ENCODE results near the gene ZNF248. TPM values are rescaled to one million over a fixed set of nuclear protein-coding genes. Genes with fewer than 3 reads are reported as not detected.

Gene ZNF248
- total RNA-seq, 4 donors from 2014 or later = 3.3 to 13.0 (median 4.0) TPM

- Histone ChIP-seq H3K9me3 (peaks cover 0 to 62% (median 8%) of the 10 kb centered on the region in 3 donors), H3K4me3 (no peak overlapping the region), H3K4me1 (no peaks in the 10 kb centered on the region), H3K27me3 (no peaks in the 10 kb centered on the region), H3K27ac (no peak overlapping the region), H3K36me3 (peaks cover 0 to 5% (median 0%) of the 10 kb centered on the region in 3 donors)
- intact Hi-C loops (cut with DNase I) = no loop called here
- no peak for DNase-seq
- TF ChIP-seq, protein P1, sequence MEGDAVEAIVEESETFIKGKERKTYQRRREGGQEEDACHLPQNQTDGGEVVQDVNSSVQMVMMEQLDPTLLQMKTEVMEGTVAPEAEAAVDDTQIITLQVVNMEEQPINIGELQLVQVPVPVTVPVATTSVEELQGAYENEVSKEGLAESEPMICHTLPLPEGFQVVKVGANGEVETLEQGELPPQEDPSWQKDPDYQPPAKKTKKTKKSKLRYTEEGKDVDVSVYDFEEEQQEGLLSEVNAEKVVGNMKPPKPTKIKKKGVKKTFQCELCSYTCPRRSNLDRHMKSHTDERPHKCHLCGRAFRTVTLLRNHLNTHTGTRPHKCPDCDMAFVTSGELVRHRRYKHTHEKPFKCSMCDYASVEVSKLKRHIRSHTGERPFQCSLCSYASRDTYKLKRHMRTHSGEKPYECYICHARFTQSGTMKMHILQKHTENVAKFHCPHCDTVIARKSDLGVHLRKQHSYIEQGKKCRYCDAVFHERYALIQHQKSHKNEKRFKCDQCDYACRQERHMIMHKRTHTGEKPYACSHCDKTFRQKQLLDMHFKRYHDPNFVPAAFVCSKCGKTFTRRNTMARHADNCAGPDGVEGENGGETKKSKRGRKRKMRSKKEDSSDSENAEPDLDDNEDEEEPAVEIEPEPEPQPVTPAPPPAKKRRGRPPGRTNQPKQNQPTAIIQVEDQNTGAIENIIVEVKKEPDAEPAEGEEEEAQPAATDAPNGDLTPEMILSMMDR (IDR thresholded peaks at IDR 0.05) = no peak
- no peak for TF ChIP-seq POLR2A (IDR thresholded peaks at IDR 0.05)
- 56 to 70% methylated on average over 1 of the region's 1 CpG for WGBS, 2 donors
Observed at GRCh38 chr10:37765216-37765615, 92.2 kb downstream of the ZNF248 start.

DNA sequence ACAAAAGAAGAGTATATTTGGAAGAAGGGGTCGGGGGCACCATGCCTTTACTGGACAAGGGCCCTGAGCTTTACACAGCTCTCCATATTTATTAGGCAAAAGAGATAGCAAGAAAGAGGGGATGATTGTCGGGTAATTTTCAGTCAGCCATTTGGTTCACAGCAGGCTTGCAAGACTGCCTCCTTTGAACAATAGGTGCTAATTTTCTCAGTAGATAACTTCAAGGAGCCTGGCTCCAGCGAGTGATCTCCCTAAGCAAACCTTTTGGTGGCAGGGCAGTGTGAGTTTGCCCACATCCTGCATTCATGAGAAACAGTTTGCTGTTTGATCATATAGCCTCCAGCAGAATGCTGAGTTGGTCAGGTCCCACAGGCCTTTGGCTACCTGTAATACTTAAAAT lies 94.3 kb downstream of the ZNF248 start:
- no peak overlapping the region for H3K4me3 ChIP-seq
- H3K4me1 ChIP-seq = no peaks in the 10 kb centered on the region
- H3K9me3 ChIP-seq = peaks cover 0 to 70% (median 8%) of the 10 kb centered on the region in 3 donors
- intact Hi-C loops (cut with DNase I) = no loop called here
- no peaks in the 10 kb centered on the region for H3K27me3 ChIP-seq
- DNase-seq = no peak
- no peak overlapping the region for H3K27ac ChIP-seq
- peaks cover 0 to 5% (median 0%) of the 10 kb centered on the region in 3 donors for H3K36me3 ChIP-seq
- 46 to 49% methylated on average over 3 of the region's 3 CpGs for WGBS, 2 donors
- no peak for TF ChIP-seq POLR2A (IDR thresholded peaks at IDR 0.05)

DNA sequence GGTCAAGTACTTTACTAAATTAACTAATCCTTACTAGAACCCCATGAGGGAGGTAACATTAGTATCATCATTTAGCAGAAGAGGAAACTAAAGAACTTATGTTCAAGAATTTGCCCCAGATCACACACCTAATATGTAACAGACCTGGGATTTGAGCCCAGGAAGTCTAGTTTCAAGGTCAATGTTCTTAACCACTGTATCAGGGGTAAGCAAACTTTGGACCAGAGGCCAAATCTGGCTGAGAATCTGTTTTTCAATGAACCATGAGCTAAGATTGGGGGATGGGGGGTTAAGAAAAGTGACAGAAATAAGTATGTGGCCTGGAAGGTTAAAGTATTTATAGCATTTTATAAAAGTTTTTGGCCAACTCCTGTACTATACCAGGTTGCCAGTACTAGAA lies 95.1 kb downstream of the ZNF248 start:
- intact Hi-C loops (cut with DNase I) = no loop called here
- TF ChIP-seq, protein P1 (IDR thresholded peaks at IDR 0.05) = no peak
- TF ChIP-seq POLR2A (IDR thresholded peaks at IDR 0.05) = no peak
- Histone ChIP-seq H3K27ac (no peak overlapping the region), H3K4me1 (no peaks in the 10 kb centered on the region), H3K9me3 (peaks cover 0 to 73% (median 8%) of the 10 kb centered on the region in 3 donors), H3K4me3 (no peak overlapping the region), H3K27me3 (no peaks in the 10 kb centered on the region), H3K36me3 (peaks cover 0 to 5% (median 0%) of the 10 kb centered on the region in 3 donors)
- no peak for DNase-seq

GRCh38 chr10:37760817-37761216 lies 96.6 kb downstream of the ZNF248 start:
- no peak for TF ChIP-seq POLR2A (IDR thresholded peaks at IDR 0.05)
- TF ChIP-seq, protein P1 (IDR thresholded peaks at IDR 0.05) = no peak
- DNase-seq = no peak
- peaks cover 0 to 5% (median 0%) of the 10 kb centered on the region in 3 donors for H3K36me3 ChIP-seq
- peaks cover 0 to 71% (median 4%) of the 10 kb centered on the region in 3 donors for H3K9me3 ChIP-seq
- no peak overlapping the region for H3K4me3 ChIP-seq
- WGBS, 2 donors = 4 to 7% methylated on average over 1 of the region's 1 CpG
- no peaks in the 10 kb centered on the region for H3K27me3 ChIP-seq
- intact Hi-C loops (cut with DNase I) = no loop called here
- H3K27ac ChIP-seq = no peak overlapping the region
- H3K4me1 ChIP-seq = no peaks in the 10 kb centered on the region

GRCh38 chr10:37758074-37758473 lies 99.3 kb downstream of the ZNF248 start:
- intact Hi-C loops (cut with DNase I) = no loop called here
- Histone ChIP-seq H3K27me3 (no peaks in the 10 kb centered on the region), H3K36me3 (peaks cover 0 to 3% (median 0%) of the 10 kb centered on the region in 3 donors), H3K4me3 (no peak overlapping the region), H3K4me1 (no peaks in the 10 kb centered on the region), H3K27ac (no peak overlapping the region), H3K9me3 (peaks cover 0 to 66% (median 0%) of the 10 kb centered on the region in 3 donors)
- TF ChIP-seq, protein P1 (IDR thresholded peaks at IDR 0.05) = no peak
- TF ChIP-seq POLR2A (IDR thresholded peaks at IDR 0.05) = no peak
- DNase-seq = no peak

Measured in esophagus squamous epithelium (tissue), 5 donors.